GM21367 (cell line): ENCODE measurements around the gene GRIN1.
"Not testable (repeated sequence)": the region's sequence is repeated elsewhere in the genome, so short reads cannot be mapped to it uniquely, and the experiment has no call there.

Experiments used
- ATAC-seq: cut with Tn5 transposase; IDR thresholded peaks from one replicate; pipeline ENCODE4 v1.9.1; 2021; ENCODE audit not compliant: unreplicated experiment

GRIN1 gene

GRCh38 chr9:137128158-137128861 lies 10.6 kb upstream of the GRIN1 start:
- no peak for ATAC-seq

- no peak for ATAC-seq
Observed at GRCh38 chr9:137128862-137129455, 10.0 kb upstream of the GRIN1 start.

GRCh38 chr9:137129456-137130175 lies 9.3 kb upstream of the GRIN1 start:
- ATAC-seq, result peak; percentile 59

GRCh38 chr9:137130176-137130755 lies 8.7 kb upstream of the GRIN1 start:
- peak; percentile 19 for ATAC-seq

GRCh38 chr9:137134191-137134590 lies 4.8 kb upstream of the GRIN1 start:
- ATAC-seq, result no peak

- ATAC-seq, result not testable (repeated sequence)
Observed at GRCh38 chr9:137135154-137135553, 3.8 kb upstream of the GRIN1 start.

- ATAC-seq, result no peak
Observed at GRCh38 chr9:137136261-137136880, 2.6 kb upstream of the GRIN1 start.

- ATAC-seq, result no peak
Observed at GRCh38 chr9:137136881-137137607, 1.9 kb upstream of the GRIN1 start.

GRCh38 chr9:137138058-137138721 lies 764 bp upstream of the GRIN1 start:
- ATAC-seq, result no peak

GRCh38 chr9:137139468-137140150 lies 655 bp downstream of the GRIN1 start:
- ATAC-seq, result no peak

- no peak for ATAC-seq
Observed at GRCh38 chr9:137140151-137141012, 1.4 kb downstream of the GRIN1 start.

GRCh38 chr9:137141050-137141810 lies 2.3 kb downstream of the GRIN1 start:
- ATAC-seq, result no peak

- ATAC-seq, result no peak
Observed at GRCh38 chr9:137141976-137142936, 3.3 kb downstream of the GRIN1 start.

- ATAC-seq, result no peak
Observed at GRCh38 chr9:137143459-137143858, 4.5 kb downstream of the GRIN1 start.

- ATAC-seq, result no peak
Observed at GRCh38 chr9:137145731-137146526, 7.0 kb downstream of the GRIN1 start.

- no peak for ATAC-seq
Observed at GRCh38 chr9:137146527-137146918, 7.6 kb downstream of the GRIN1 start.
